AG09319 (cell line): ENCODE measurements around the gene TERT.
"Not testable (repeated sequence)": the region's sequence is repeated elsewhere in the genome, so short reads cannot be mapped to it uniquely, and the experiment has no call there.

Experiments used
- DNase-seq: peaks from one replicate; pipeline ENCODE4 v3.0.0-alpha.2; 2010; ENCODE audit warnings: low read depth; ENCODE audit errors: extremely low read depth
- CTCF ChIP-seq: IDR thresholded peaks from 2 replicates; pipeline ENCODE4 v1.5.1; 2011; ENCODE audit warnings: low read depth, mild to moderate bottlenecking, inconsistent platforms, low read length, moderate library complexity

The TERT gene

GRCh38 chr5:1334831-1335539, 40.1 kb upstream of the TERT start:
- TF ChIP-seq CTCF, result no peak
- no peak for DNase-seq

- no peak for TF ChIP-seq CTCF
- no peak for DNase-seq
These were observed 39.1 kb upstream of the TERT start for GRCh38 chr5:1333986-1334385.

GRCh38 chr5:1333286-1333685, 38.4 kb upstream of the TERT start:
- not testable (repeated sequence) for DNase-seq

GRCh38 chr5:1332461-1333001, 37.7 kb upstream of the TERT start:
- no peak for TF ChIP-seq CTCF
- DNase-seq, result no peak

- no peak for TF ChIP-seq CTCF
- DNase-seq, result no peak
These were observed 37.1 kb upstream of the TERT start for GRCh38 chr5:1331861-1332405.

GRCh38 chr5:1330847-1331831, 36.3 kb upstream of the TERT start:
- no peak for DNase-seq
- no peak for TF ChIP-seq CTCF

- no peak for DNase-seq
- no peak for TF ChIP-seq CTCF
These were observed 35.4 kb upstream of the TERT start for GRCh38 chr5:1330146-1330846.
